Psoas muscle (tissue), 8 donors: Measurements from ENCODE around the gene TBX2. TPM values are rescaled to one million over a fixed set of nuclear protein-coding genes. Genes with fewer than 3 reads are reported as not detected.
"Not testable (repeated sequence)": the region's sequence is repeated elsewhere in the genome, so short reads cannot be mapped to it uniquely, and the experiment has no call there.

ENCODE experiments used
- ATAC-seq, 4 donors: fragments of 200-7000 bp; cut with Tn5 transposase; one replicate each; pipeline ENCODE4 v1.9.1; 2020; ENCODE audit warnings: moderate library complexity in 3 of 4, mild to moderate bottlenecking in 2 of 4
- DNase-seq, 2 donors: peaks; one replicate each; pipeline ENCODE4 v3.0.0-alpha.2; 2020
- H3K27ac ChIP-seq: fragments of 200-600 bp; one replicate; pipeline ENCODE4 v1.8.0; 2022
- H3K27me3 ChIP-seq, 3 donors: fragments of 200-600 bp in 1 of 3; one replicate each; pipeline versions ENCODE4 v1.6.1 to v1.8.0; 2013 to 2022; ENCODE audit warnings: low read length in 2 of 3, mild to moderate bottlenecking in 2 of 3, moderate library complexity in 1 of 3; ENCODE audit not compliant: insufficient read depth in 3 of 3
- H3K36me3 ChIP-seq, 2 donors: fragments of 200-600 bp in 1 of 2; one replicate each; pipeline versions ENCODE4 v1.6.1 to v1.8.0; 2013 to 2022; ENCODE audit warnings: low read depth in 1 of 2, mild to moderate bottlenecking in 1 of 2, moderate library complexity in 1 of 2; ENCODE audit not compliant: insufficient read depth in 1 of 2
- H3K4me1 ChIP-seq: fragments of 200-600 bp; one replicate; pipeline ENCODE4 v1.8.0; 2022
- H3K4me3 ChIP-seq: fragments of 200-600 bp; one replicate; pipeline ENCODE4 v1.8.0; 2022; ENCODE audit warnings: mild to moderate bottlenecking
- H3K9me3 ChIP-seq: fragments of 200-600 bp; one replicate; pipeline ENCODE4 v1.8.0; 2022
- WGBS, 3 donors: extraction: QIAGEN DNeasy Blood & Tissue Kit; methylation state at CpG; one replicate each; pipeline versions ENCODE4 v1.1.6 to v1.1.7; 2013; 5-methylcytosine and 5-hydroxymethylcytosine counted together
- intact Hi-C, 2 donors: fragments of 100-400 bp; cut with DNase I; formaldehyde crosslinking; loops; one replicate each; pipeline versions ENCODE4 v1.11.0 to v1.14.2; 2022
- polyA plus RNA-seq, 3 donors: library from polyadenylated mRNA; stranded (reverse); fragments of 200-250 nt; gene quantifications; one replicate each; pipeline ENCODE4 v1.2.3, GENCODE V29; 2013
- total RNA-seq, 4 donors: library from RNA; stranded (reverse); fragmentation: NEBNext Ultra II Directional in 2 of 4; extraction: Animal tissue kit (Norgen Biotek cat#: 25700) in 2 of 4; gene quantifications; one replicate each; pipeline versions ENCODE4 v1.2.1 to v1.2.4, GENCODE V29; 2021 to 2023
- TF ChIP-seq, protein P1 (sequence below): fragments of 200-600 bp; IDR thresholded peaks from one replicate; pipeline ENCODE4 v1.8.0; 2022; ENCODE audit warnings: antibody characterized with exemption
- donor health status: healthy with polysubstance abuse.
- donor health status: DM: no; HTN: no; CAD: no; lungs with moderate emphysema.
- donor health status: Bipolar disorder and iron deficiency.
- donor health status: healthy.
- donor health status: DM: yes; HTN: yes; CAD: no.
- donor health status: DM: no; HTN: no; CAD: no.
- donor health status: DM: no; HTN: no; CAD: no.
- donor health status: DM: yes; HTN: yes; CAD: no.

Gene TBX2
- total and polyA plus RNA-seq, 7 donors = 3.5 to 8.7 (median 6.3) TPM

DNA sequence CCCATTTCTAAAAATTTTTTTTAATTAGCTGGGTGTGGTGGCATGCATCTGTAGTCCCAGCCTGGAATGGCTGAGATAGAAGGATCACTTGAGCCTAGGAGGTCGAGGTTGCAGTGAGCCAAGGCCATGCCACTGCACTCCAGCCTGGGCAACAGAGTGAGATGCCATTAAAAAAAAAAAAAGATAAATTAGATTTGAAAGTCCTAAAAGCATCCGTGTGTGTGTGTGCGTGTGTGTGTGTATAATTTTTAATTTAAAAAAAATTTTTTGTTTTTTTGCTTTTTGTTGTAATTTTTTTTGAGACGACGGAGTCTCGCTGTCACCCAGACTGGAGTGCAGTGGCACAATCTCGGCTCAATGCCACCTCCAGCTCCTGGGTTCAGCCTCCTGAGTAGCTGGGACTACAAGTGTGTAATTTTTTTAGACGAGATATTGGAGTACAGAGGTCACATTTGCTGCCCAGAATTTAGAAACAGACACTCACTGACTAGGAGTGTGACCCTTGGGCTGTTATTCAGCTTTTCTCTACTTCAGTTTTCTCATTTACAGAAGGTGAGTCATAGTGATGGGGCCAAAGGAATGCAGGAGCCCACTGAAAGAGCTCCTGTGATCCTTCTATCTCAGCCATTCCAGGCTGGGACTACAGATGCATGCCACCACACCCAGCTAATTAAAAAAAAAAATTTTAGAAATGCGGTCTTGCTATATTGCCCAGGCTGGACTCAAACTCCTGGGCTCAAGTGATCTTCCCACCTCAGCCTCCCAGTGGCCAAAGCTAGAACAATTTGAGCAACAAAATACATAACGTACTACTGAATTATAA lies 27.1 kb downstream of the TBX2 start:
- H3K27me3 ChIP-seq = peaks cover 0 to 30% (median 4%) of the 10 kb centered on the region in 3 donors
- intact Hi-C loops = no loop called here

DNA sequence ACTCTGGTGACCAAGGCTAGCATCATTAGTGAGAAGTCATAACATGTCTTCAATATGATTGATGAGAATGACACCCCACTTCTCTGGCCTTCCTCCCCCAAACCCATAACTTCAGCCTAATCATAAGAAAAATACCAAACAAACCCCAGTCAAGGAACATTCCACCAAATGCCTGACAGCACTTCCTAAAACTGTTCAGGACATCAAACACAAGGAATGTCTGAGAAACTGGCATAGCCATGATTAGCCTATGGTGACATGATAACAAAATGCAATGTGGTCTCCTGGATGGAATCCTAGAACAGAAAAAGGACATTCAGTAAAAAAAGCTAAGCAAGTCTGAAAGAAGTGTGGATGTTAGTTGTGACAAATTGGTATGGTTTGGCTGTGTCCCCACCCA lies 27.9 kb downstream of the TBX2 start:
- intact Hi-C loops = no loop called here
- H3K9me3 ChIP-seq = no peaks in the 10 kb centered on the region
- no peaks in the 10 kb centered on the region for H3K36me3 ChIP-seq
- ATAC-seq (no peak), DNase-seq (no peak)
- H3K27ac ChIP-seq = no peak overlapping the region
- TF ChIP-seq, protein P1, sequence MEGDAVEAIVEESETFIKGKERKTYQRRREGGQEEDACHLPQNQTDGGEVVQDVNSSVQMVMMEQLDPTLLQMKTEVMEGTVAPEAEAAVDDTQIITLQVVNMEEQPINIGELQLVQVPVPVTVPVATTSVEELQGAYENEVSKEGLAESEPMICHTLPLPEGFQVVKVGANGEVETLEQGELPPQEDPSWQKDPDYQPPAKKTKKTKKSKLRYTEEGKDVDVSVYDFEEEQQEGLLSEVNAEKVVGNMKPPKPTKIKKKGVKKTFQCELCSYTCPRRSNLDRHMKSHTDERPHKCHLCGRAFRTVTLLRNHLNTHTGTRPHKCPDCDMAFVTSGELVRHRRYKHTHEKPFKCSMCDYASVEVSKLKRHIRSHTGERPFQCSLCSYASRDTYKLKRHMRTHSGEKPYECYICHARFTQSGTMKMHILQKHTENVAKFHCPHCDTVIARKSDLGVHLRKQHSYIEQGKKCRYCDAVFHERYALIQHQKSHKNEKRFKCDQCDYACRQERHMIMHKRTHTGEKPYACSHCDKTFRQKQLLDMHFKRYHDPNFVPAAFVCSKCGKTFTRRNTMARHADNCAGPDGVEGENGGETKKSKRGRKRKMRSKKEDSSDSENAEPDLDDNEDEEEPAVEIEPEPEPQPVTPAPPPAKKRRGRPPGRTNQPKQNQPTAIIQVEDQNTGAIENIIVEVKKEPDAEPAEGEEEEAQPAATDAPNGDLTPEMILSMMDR = no peak
- no peaks in the 10 kb centered on the region for H3K4me1 ChIP-seq
- no peak overlapping the region for H3K4me3 ChIP-seq
- peaks cover 0 to 22% (median 1%) of the 10 kb centered on the region in 3 donors for H3K27me3 ChIP-seq

More for the DNA sequence above, 27.1 kb downstream of the TBX2 start:
- Histone ChIP-seq H3K36me3 (no peaks in the 10 kb centered on the region), H3K4me1 (no peaks in the 10 kb centered on the region), H3K9me3 (no peaks in the 10 kb centered on the region), H3K27ac (no peak overlapping the region), H3K4me3 (no peak overlapping the region)
- DNase-seq (no peak), ATAC-seq (no peak)
- WGBS, 3 donors = 76 to 81% (median 81%) methylated on average over 10 of the region's 10 CpGs
- TF ChIP-seq, protein P1 = no peak

- Histone ChIP-seq H3K27me3 (peaks cover 0 to 13% (median 0%) of the 10 kb centered on the region in 3 donors), H3K27ac (no peak overlapping the region), H3K36me3 (no peaks in the 10 kb centered on the region), H3K4me1 (no peaks in the 10 kb centered on the region), H3K9me3 (no peaks in the 10 kb centered on the region), H3K4me3 (no peak overlapping the region)
- intact Hi-C loops = no loop called here
- no peak for DNase-seq
- TF ChIP-seq, protein P1 = no peak
- ATAC-seq = no peak
- 39 to 64% (median 61%) methylated on average over 1 of the region's 1 CpG for WGBS, 3 donors
Measured at GRCh38 chr17:61429274-61429673, 29.6 kb downstream of the TBX2 start.

GRCh38 chr17:61429831-61430230 lies 30.2 kb downstream of the TBX2 start:
- H3K4me1 ChIP-seq, DNase-seq, H3K27me3 ChIP-seq, H3K4me3 ChIP-seq, intact Hi-C loops, H3K27ac ChIP-seq, H3K36me3 ChIP-seq, H3K9me3 ChIP-seq, ATAC-seq: not testable (repeated sequence)
- 92 to 96% (median 93%) methylated on average over 6 of the region's 6 CpGs for WGBS, 3 donors

DNA sequence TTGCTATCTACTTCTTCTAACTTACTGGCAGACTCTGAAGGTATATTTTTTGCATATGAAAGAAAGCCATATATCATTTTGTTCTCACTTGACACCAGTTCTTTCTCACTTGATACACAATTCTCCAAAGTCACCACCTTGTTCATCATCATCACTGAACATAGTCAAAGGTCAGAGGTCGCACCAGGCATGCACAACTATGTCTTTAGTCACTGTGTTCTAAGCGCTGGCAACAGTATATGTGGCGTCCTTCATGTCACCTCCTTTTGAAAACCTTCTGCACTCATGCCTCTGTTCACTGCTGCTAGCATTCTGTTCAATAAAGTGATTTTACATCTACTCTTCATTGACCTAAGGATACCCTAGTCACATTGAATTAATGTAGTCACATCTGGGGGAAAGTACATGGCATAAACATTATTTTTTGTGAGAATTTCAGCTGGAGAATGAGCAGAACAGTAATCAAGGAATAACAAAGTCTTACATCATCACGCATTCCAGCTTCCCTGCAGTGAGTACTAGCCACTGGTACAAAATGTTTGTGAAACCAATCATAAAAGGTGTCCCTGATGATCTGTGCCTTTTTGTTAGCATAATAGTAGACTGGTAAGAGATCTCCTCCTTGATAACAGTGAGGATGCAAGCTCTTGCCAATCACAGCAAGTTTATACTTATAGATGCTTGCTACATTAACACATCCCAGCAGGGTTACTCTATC lies 32.1 kb downstream of the TBX2 start:
- 75 to 79% (median 78%) methylated on average over 4 of the region's 4 CpGs for WGBS, 3 donors
- DNase-seq (no peak), ATAC-seq (no peak)
- H3K9me3 ChIP-seq = peaks cover 13% of the 10 kb centered on the region
- intact Hi-C loops = no loop called here
- H3K27me3 ChIP-seq = no peaks in the 10 kb centered on the region
- no peaks in the 10 kb centered on the region for H3K36me3 ChIP-seq
- H3K4me3 ChIP-seq = no peak overlapping the region
- no peaks in the 10 kb centered on the region for H3K4me1 ChIP-seq
- no peak overlapping the region for H3K27ac ChIP-seq
- TF ChIP-seq, protein P1 = no peak
